Brain microvascular endothelial cell (primary cell): Measurements from ENCODE around the gene SHROOM3.

Source experiments
- DNase-seq: peaks from one replicate; pipeline ENCODE4 v3.0.0-alpha.2; 2020
- H3K27ac ChIP-seq: fragments of 250-450 bp; sonication (Bioruptor Pico); 2 replicates; pipeline ENCODE4 v1.5.1; 2020; ENCODE audit warnings: mild to moderate bottlenecking, moderate library complexity
- H3K27me3 ChIP-seq: fragments of 250-450 bp; sonication (Bioruptor Pico); replicated peaks from 2 replicates; pipeline ENCODE4 v1.5.1; 2020; ENCODE audit warnings: mild to moderate bottlenecking
- H3K36me3 ChIP-seq: fragments of 250-450 bp; sonication (Bioruptor Pico); replicated peaks from 2 replicates; pipeline ENCODE4 v1.5.1; 2020; ENCODE audit warnings: mild to moderate bottlenecking
- H3K4me3 ChIP-seq: 2 replicates; pipeline ENCODE4 v1.5.1; 2011; ENCODE audit warnings: low read depth, mild to moderate bottlenecking, control low read depth, low read length, moderate library complexity
- CTCF ChIP-seq: IDR thresholded peaks from 2 replicates; pipeline ENCODE4 v1.5.1; 2011; ENCODE audit warnings: low read depth, mild to moderate bottlenecking, moderate library complexity, low read length, control low read depth, inconsistent platforms; ENCODE audit errors: missing control alignments
- in situ Hi-C: cut with HindIII; loops from 2 replicates; pipeline ENCODE4 v1.10.0; 2017; ENCODE audit warnings: low sequenced_read_pairs, low pct_ligation_motif_present

Gene SHROOM3

GRCh38 chr4:76502886-76503285 is 67.9 kb downstream of the SHROOM3 start:
- DNase-seq: no peak
- Histone ChIP-seq H3K27ac (no peak overlapping the region), H3K36me3 (no peaks in the 10 kb centered on the region), H3K4me3 (no peak overlapping the region), H3K27me3 (no peaks in the 10 kb centered on the region)
- in situ Hi-C loops: no loop called here
- TF ChIP-seq CTCF: no peak

GRCh38 chr4:76504613-76505465 is 69.8 kb downstream of the SHROOM3 start:
- no peaks in the 10 kb centered on the region for H3K27me3 ChIP-seq
- H3K4me3 ChIP-seq: no peak overlapping the region
- no peaks in the 10 kb centered on the region for H3K36me3 ChIP-seq
- no peak overlapping the region for H3K27ac ChIP-seq
- DNase-seq: peak; percentile 39
- in situ Hi-C loops: no loop called here
- TF ChIP-seq CTCF: peak; percentile 52

DNA sequence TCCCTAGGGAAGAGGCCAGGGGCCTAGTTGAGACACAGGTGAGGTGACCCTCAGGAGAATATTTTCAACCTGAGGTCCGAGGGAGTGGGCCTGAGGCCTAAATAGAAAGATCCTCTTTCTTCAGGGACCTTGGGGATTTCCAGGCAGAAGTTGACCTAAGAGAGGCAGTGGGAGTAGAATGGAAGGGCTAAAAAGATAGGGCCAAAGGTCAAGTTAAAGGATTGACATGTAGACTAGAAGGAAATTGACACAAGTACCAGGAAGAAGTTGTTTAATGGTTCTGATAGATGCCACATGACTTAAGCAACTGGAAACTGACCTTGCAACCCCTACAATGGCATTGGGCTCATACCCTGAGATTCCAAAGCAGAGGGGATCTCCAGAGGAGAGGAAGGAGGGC is 76.9 kb downstream of the SHROOM3 start:
- no peak overlapping the region for H3K27ac ChIP-seq
- TF ChIP-seq CTCF: no peak
- in situ Hi-C loops: no loop called here
- DNase-seq: no peak
- H3K36me3 ChIP-seq: no peaks in the 10 kb centered on the region
- no peaks in the 10 kb centered on the region for H3K27me3 ChIP-seq
- H3K4me3 ChIP-seq: no peak overlapping the region

DNA sequence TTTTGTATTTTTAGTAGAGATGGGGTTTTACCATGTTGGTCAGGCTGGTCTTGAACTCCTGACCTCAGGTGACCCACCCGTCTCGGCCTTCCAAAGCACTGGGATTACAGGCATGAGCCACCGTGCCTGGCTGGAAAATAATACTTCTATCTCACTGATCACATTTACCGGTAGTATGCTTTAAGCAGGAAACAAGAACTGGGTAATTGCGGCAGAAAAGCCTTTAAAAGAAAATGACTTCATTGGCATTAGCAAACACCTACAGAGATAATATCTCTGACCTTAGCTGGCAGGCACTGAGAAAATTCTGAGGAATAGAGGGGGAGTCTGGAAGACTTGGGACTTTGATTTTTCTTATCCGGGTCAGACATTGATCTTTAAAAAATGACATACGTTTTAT is 78.5 kb downstream of the SHROOM3 start:
- no peak overlapping the region for H3K4me3 ChIP-seq
- in situ Hi-C loops: no loop called here
- H3K27me3 ChIP-seq: no peaks in the 10 kb centered on the region
- no peak overlapping the region for H3K27ac ChIP-seq
- TF ChIP-seq CTCF: no peak
- no peak for DNase-seq
- no peaks in the 10 kb centered on the region for H3K36me3 ChIP-seq

- H3K4me3 ChIP-seq: no peak overlapping the region
- no peak for DNase-seq
Observed at GRCh38 chr4:76514087-76514486, 79.1 kb downstream of the SHROOM3 start.

More at GRCh38 chr4:76514087-76514486, 79.1 kb downstream of the SHROOM3 start:
- no peak for TF ChIP-seq CTCF
- Histone ChIP-seq H3K27me3 (no peaks in the 10 kb centered on the region), H3K27ac (no peak overlapping the region), H3K36me3 (no peaks in the 10 kb centered on the region)
- in situ Hi-C loops: no loop called here
